ENCODE results near the gene TRMT44. TPM values are rescaled to one million over a fixed set of nuclear protein-coding genes. Genes with fewer than 3 reads are reported as not detected.

Gene TRMT44
- total and polyA plus RNA-seq, 2 donors (not counting 1 experiment from before 2014, with no cell fraction given): 13.3 to 37.4 TPM

GRCh38 chr4:8513931-8514330 lies 73.4 kb downstream of the TRMT44 start:
- no peak overlapping the region for H3K4me2 ChIP-seq (replicated peaks; ENCODE audit: low read depth, low read length, poor library complexity, severe bottlenecking)
- H4K20me1 ChIP-seq (ENCODE audit: control insufficient read depth, insufficient read depth, low read length, poor library complexity, severe bottlenecking): no peaks in the 10 kb centered on the region
- no peak for TF ChIP-seq CTCF (IDR thresholded peaks at IDR 0.05)
- no peak for TF ChIP-seq EZH2 (IDR thresholded peaks at IDR 0.05; ENCODE audit: borderline replicate concordance, insufficient read depth, low read depth, low read length, poor library complexity, severe bottlenecking)
- H3K27me3 ChIP-seq (replicated peaks in 1 of 4; ENCODE audit: control extremely low read depth in 1 of 4, control insufficient read depth in 3 of 4, insufficient read depth in 4 of 4, low read length in 3 of 4): peaks cover 0 to 3% (median 0%) of the 10 kb centered on the region in 4 experiments
- no peak overlapping the region for H3K4me3 ChIP-seq (ENCODE audit: control extremely low read depth in 1 of 5, extremely low read depth in 1 of 5, insufficient read depth in 1 of 5, low read depth in 2 of 5, low read length in 4 of 5)
- ChIA-PET CTCF (no interaction called here), POLR2A (no interaction called here)
- Mint-ChIP-seq H3K27ac (no peak overlapping the region), H3K4me3 (no peak overlapping the region), H3K4me1 (no peaks in the 10 kb centered on the region), H3K9me3 (ENCODE audit: insufficient read depth) (peaks cover 7% of the 10 kb centered on the region), H3K27me3 (peaks cover 3% of the 10 kb centered on the region)
- no peak overlapping the region for H2AFZ ChIP-seq (ENCODE audit: insufficient read depth, low read depth, low read length, poor library complexity, severe bottlenecking)
- H3K9ac ChIP-seq (ENCODE audit: low read length): no peak overlapping the region
- H3K79me2 ChIP-seq (ENCODE audit: control insufficient read depth, insufficient read depth, low read length): no peaks in the 10 kb centered on the region
- no peak for ATAC-seq (ENCODE audit: low read depth)
- no peak overlapping the region for H3K27ac ChIP-seq (ENCODE audit: low read length in 2 of 2)
- WGBS (ENCODE audit: insufficient coverage): 75% methylated on average over 7 of the region's 8 CpGs
- H3K4me1 ChIP-seq (ENCODE audit: control insufficient read depth in 2 of 2, insufficient read depth in 2 of 2, low read length in 2 of 2): no peaks in the 10 kb centered on the region
- no peaks in the 10 kb centered on the region for H3K36me3 ChIP-seq (replicated peaks in 1 of 2; ENCODE audit: control extremely low read depth in 1 of 2, control insufficient read depth in 1 of 2, extremely low read depth in 1 of 2, insufficient read depth in 2 of 2, low read length in 1 of 2)
- H3K9me3 ChIP-seq (ENCODE audit: control extremely low read depth in 1 of 3, control insufficient read depth in 2 of 3, insufficient read depth in 1 of 3, low read length in 2 of 3): peaks cover 0 to 5% (median 0%) of the 10 kb centered on the region in 3 donors
- intact Hi-C loops (cut with micrococcal nuclease): no loop called here
- DNase-seq: no peak

GRCh38 chr4:8514391-8514790 lies 73.8 kb downstream of the TRMT44 start:
- Histone ChIP-seq H3K27ac (ENCODE audit: low read length in 2 of 2) (no peak overlapping the region), H3K36me3 (replicated peaks in 1 of 2; ENCODE audit: control extremely low read depth in 1 of 2, control insufficient read depth in 1 of 2, extremely low read depth in 1 of 2, insufficient read depth in 2 of 2, low read length in 1 of 2) (no peaks in the 10 kb centered on the region), H3K79me2 (ENCODE audit: control insufficient read depth, insufficient read depth, low read length) (no peaks in the 10 kb centered on the region), H4K20me1 (ENCODE audit: control insufficient read depth, insufficient read depth, low read length, poor library complexity, severe bottlenecking) (no peaks in the 10 kb centered on the region), H2AFZ (ENCODE audit: insufficient read depth, low read depth, low read length, poor library complexity, severe bottlenecking) (no peak overlapping the region), H3K9me3 (ENCODE audit: control extremely low read depth in 1 of 3, control insufficient read depth in 2 of 3, insufficient read depth in 1 of 3, low read length in 2 of 3) (peaks cover 0 to 5% (median 0%) of the 10 kb centered on the region in 3 donors), H3K4me3 (ENCODE audit: control extremely low read depth in 1 of 5, extremely low read depth in 1 of 5, insufficient read depth in 1 of 5, low read depth in 2 of 5, low read length in 4 of 5) (no peak overlapping the region), H3K27me3 (replicated peaks in 1 of 4; ENCODE audit: control extremely low read depth in 1 of 4, control insufficient read depth in 3 of 4, insufficient read depth in 4 of 4, low read length in 3 of 4) (peaks cover 0 to 3% (median 0%) of the 10 kb centered on the region in 4 experiments), H3K9ac (ENCODE audit: low read length) (no peak overlapping the region), H3K4me1 (ENCODE audit: control insufficient read depth in 2 of 2, insufficient read depth in 2 of 2, low read length in 2 of 2) (no peaks in the 10 kb centered on the region), H3K4me2 (replicated peaks; ENCODE audit: low read depth, low read length, poor library complexity, severe bottlenecking) (no peak overlapping the region)
- ATAC-seq (ENCODE audit: low read depth): no peak
- Mint-ChIP-seq H3K4me1 (no peaks in the 10 kb centered on the region), H3K27ac (no peak overlapping the region), H3K27me3 (peaks cover 3% of the 10 kb centered on the region), H3K4me3 (no peak overlapping the region), H3K9me3 (ENCODE audit: insufficient read depth) (peaks cover 7% of the 10 kb centered on the region)
- TF ChIP-seq CTCF (IDR thresholded peaks at IDR 0.05) (no peak), EZH2 (IDR thresholded peaks at IDR 0.05; ENCODE audit: borderline replicate concordance, insufficient read depth, low read depth, low read length, poor library complexity, severe bottlenecking) (no peak)
- POLR2A ChIA-PET: no interaction called here
- WGBS (ENCODE audit: insufficient coverage): 98% methylated on average over 8 of the region's 10 CpGs
- no peak for DNase-seq
- intact Hi-C loops (cut with micrococcal nuclease): no loop called here
- CTCF ChIA-PET: no interaction called here
